H7 (cell line): Measurements from ENCODE around the gene PTP4A2. TPM values are rescaled to one million over a fixed set of nuclear protein-coding genes. Genes with fewer than 3 reads are reported as not detected.
A peak's percentile ranks its signal among the peaks of the same experiment; 100 is the strongest.
"Not testable (repeated sequence)": the region's sequence is repeated elsewhere in the genome, so short reads cannot be mapped to it uniquely, and the experiment has no call there.

Experiments
- DNase-seq: peaks from one replicate; pipeline ENCODE4 v3.0.0; 2012
- H3K27me3 ChIP-seq: 2 replicates; pipeline ENCODE4 v1.6.0; 2011; ENCODE audit warnings: mild to moderate bottlenecking, low read length; ENCODE audit not compliant: control insufficient read depth, insufficient read depth
- H3K36me3 ChIP-seq: replicated peaks from 2 replicates; pipeline ENCODE4 v1.5.1; 2011; ENCODE audit warnings: low read length; ENCODE audit not compliant: control insufficient read depth, insufficient read depth
- H3K4me3 ChIP-seq: 2 replicates; pipeline ENCODE4 v1.5.1; 2011; ENCODE audit warnings: low read depth, mild to moderate bottlenecking, control low read depth, low read length, moderate library complexity; ENCODE audit not compliant: insufficient read depth
- total RNA-seq: library from RNA; depleted of rRNA; stranded (reverse); fragments of >200 nt; shearing (Covaris generic); gene quantifications from 2 replicates; pipeline ENCODE4 v1.2.3, GENCODE V29; 2014

PTP4A2 gene
- total RNA-seq, 1 experiment from 2014 or later: 444 TPM

DNA sequence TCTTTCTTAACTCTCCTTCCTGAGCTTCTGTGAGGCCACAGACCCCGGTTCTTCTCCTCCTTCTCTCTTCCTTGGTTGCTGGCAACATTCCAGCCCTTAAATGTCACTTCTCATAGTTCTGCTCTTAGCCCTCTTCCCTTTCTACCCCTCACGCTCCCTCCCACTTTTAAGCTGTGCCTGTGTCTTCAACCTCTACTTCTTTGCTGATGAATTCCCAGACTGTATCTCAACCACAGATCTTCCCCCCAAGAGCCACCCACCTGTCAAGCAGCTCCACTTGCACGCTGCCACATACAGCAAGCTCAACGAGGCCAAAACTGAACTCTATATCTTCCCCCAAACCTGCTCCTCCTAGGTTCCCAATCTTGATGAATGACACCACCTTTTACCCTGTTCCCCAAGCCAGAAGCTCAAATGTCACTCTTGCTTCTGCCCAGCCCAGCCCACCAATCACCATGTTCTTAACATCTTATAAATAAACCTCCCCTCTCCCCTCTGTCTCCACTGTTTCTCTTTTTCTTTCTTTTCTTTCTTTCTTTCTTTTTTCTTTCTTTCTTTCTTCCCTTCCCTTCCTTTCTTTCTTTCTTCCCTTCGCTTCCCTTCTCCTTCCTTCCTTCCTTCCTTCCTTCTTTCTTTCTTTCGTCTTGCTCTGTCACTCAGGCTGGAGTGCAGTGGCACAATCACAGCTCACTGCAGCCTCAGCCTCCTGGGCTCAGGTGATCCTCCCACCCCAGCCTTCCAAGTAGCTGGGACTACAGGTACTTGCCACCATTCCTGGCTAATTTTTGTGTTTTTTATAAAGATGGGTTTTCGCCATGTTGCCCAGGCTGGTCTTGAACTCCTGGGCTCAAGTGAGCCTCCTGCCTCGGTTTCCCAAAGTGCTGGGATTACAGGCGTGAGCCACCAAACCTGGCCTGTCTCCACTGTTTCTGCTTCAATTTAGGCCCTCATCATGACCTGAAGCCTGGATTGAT is 19.8 kb upstream of the PTP4A2 start:
- Histone ChIP-seq H3K4me3 (no peak overlapping the region), H3K27me3 (no peaks in the 10 kb centered on the region), H3K36me3 (no peaks in the 10 kb centered on the region)
- DNase-seq: no peak

- no peaks in the 10 kb centered on the region for H3K27me3 ChIP-seq
- DNase-seq: peak; percentile 46
- H3K36me3 ChIP-seq: no peaks in the 10 kb centered on the region
- no peak overlapping the region for H3K4me3 ChIP-seq
Observed at GRCh38 chr1:31955917-31956736, 18.0 kb upstream of the PTP4A2 start.

- Histone ChIP-seq H3K4me3 (no peak overlapping the region), H3K36me3 (no peaks in the 10 kb centered on the region), H3K27me3 (no peaks in the 10 kb centered on the region)
- no peak for DNase-seq
Observed at GRCh38 chr1:31954607-31955283, 16.6 kb upstream of the PTP4A2 start.

- DNase-seq: no peak
- Histone ChIP-seq H3K4me3 (no peak overlapping the region), H3K36me3 (no peaks in the 10 kb centered on the region), H3K27me3 (no peaks in the 10 kb centered on the region)
Observed at GRCh38 chr1:31952825-31953220, 14.7 kb upstream of the PTP4A2 start.

DNA sequence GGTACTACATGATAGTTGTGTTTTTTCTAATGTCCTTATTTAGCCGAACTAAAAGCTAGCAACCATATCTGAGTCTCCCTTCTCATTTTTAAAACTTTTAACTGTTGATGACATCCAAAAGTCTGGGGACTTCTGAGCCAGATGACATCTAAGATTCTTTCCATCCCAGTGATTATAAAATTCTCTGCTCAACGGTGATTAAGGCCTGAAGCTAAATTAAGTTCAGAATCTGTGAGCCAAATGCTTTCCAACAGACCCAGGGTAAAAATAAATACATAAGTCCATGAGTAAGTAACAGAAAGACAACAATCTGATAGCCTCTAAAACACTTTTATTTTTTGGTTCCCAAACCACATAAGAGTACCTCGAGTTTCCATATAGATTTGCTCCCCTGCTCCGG is 13.1 kb upstream of the PTP4A2 start:
- no peaks in the 10 kb centered on the region for H3K36me3 ChIP-seq
- DNase-seq: no peak
- no peaks in the 10 kb centered on the region for H3K27me3 ChIP-seq
- H3K4me3 ChIP-seq: no peak overlapping the region

DNA sequence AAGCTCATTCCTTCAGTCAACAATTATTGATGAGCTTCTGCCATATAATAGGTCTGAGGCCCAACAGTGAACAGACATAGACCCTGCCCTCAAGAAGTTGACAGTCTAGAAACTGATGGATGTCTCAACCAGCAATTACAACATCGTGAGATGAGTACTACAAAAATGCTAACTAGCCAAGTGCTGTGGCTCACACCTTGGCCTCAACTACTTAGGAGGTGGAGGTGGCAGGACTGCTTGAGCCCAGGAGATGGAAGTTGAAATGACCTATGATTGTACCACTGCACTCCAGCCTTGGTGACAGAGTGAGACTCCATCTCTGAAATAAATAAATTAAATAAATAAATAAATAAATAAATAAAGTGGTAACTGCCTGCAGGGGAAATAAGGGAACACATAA is 11.7 kb upstream of the PTP4A2 start:
- H3K36me3 ChIP-seq: no peaks in the 10 kb centered on the region
- H3K27me3 ChIP-seq: no peaks in the 10 kb centered on the region
- no peak overlapping the region for H3K4me3 ChIP-seq
- no peak for DNase-seq

GRCh38 chr1:31945677-31946076 is 7.5 kb upstream of the PTP4A2 start:
- H3K36me3 ChIP-seq, H3K4me3 ChIP-seq, H3K27me3 ChIP-seq, DNase-seq: not testable (repeated sequence)

DNA sequence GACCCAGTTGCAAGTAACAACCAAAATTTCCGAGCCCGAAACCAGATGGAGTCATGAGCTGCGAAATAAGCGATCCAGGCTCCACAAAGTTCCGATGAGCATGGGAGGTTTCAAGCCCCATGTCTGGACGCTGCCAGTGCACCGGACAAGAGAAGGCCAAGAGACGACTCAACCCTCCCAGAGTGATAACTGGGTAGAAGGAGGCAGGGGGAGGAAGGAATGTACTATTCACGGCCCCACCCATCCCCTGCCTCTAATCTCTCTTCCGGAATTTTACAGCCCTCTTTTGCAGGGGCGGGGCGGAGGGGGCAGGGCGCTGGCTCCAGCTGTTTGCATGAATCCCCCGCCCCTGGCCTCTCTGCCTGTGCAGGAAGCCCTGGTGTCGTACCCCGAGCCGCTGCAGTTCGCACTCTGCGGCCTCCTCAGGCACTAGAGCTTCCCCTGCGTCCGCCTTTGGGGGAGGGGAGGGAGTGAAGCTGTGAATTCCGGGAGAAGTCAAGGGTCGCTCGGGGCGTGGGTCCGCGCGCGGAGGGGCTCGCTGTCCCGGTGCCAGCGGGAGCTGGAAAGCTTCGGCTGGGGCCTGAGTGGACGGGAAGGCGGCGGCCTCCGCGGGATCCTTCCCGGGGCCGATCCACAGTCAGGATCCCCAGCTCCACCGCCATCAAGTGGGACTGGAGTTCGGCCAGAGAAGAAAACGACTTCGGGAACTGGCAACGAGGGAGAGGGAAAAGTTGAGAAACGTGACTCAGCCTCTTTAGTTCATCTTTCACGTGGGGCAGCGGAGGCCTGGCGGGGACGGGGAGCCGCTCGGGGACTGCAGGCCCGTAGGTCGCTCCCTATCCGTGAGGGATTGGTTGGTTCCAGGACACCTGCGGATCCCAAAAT is 6.3 kb upstream of the PTP4A2 start:
- Histone ChIP-seq H3K27me3 (no peaks in the 10 kb centered on the region), H3K4me3 (peak overlapping the region; percentile 64), H3K36me3 (no peaks in the 10 kb centered on the region)
- peak; percentile 95 for DNase-seq

DNA sequence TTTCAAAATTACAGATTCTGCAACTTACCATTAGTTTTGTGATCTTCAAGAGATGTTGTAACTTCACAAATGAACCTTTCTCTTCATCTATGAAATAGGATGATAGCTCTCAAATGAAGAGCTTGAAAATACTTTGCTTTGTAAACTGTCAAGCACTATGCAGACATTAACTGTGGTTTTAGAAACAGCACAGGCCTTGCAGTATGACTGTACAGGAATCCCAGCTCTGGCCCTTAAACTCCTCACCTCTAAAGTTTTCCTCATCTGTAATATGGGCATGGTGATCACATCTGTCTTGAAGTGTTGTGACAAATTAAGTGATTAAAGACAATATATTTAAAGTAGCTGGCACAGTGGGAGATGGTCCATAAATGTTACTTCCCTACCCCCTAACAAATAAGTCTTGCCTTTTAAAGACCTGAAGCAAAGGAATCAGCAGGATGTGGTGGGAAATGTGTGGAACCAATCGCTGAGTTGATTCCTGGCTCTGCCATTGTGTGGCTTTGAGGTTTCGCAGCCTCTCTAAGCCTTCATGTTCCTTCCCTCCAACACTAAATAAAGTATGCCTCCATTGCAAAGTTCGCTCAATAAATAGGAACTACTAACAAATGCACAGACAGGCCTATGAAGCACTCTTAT is 5.5 kb upstream of the PTP4A2 start:
- H3K27me3 ChIP-seq: no peaks in the 10 kb centered on the region
- H3K4me3 ChIP-seq: peak overlapping the region; percentile 64
- no peak for DNase-seq
- no peaks in the 10 kb centered on the region for H3K36me3 ChIP-seq

DNA sequence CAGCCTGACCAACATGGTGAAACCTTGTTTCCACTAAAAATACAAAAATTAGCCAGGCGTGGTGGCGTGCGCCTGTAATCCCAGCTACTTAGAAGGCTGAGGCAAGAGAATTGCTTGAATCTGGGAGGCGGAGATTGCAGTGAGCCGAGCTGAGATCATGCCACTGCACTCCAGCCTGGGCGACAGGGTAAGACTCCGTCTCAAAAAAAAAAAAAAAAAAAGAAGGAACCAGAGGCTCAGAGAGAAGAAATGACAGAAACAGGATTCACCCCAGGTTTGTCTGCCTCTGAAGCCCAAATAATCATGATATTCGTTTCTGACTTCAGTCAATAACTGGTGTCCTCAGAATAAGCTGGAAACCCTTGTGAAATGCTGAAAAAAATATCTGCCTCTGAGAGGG is 3.9 kb upstream of the PTP4A2 start:
- not testable (repeated sequence) for H3K27me3 ChIP-seq, H3K36me3 ChIP-seq, DNase-seq, H3K4me3 ChIP-seq

GRCh38 chr1:31939484-31940329 is 1.5 kb upstream of the PTP4A2 start:
- no peaks in the 10 kb centered on the region for H3K27me3 ChIP-seq
- H3K36me3 ChIP-seq: no peaks in the 10 kb centered on the region
- no peak overlapping the region for H3K4me3 ChIP-seq
- no peak for DNase-seq

DNA sequence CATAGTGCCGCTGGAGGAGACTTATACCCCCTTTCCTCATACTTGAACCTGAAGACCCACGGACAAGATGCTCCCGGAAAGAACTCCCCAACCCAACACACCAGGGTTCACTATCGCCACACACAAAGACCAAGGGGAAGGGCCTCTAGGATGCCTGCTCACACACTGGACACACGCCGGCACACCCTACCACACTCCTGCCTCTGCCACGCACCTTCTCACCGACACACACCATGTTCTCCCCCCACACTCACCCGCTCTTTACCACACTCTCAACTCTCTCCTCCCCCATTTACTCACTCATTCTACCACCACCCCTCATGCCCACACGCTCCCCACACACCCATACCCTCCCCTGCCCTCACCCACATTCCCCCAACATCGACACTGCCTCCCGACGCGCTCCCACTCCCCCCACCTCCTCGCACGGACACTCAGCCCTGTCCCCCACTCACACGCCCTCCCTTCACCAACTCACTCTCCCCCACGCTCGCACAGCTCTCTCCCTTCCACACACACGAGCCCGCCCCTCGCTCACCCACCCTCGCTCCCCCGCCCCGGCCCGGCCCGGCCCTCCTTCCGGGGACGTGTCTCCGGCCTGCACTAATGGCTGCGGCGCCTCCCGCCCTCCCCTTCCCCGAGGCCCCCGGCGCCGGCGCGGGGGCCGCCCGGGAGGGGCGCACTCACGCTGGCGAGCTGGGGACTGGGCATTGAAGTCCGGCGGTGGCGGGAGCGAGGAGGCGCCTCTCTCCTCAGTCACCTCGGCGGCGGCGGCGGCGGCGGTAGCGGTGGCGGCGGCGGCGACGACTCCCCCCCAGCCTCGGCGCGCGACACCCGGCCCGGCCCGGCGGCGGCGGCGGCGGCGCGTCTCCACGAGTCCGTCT is 626 bp downstream of the PTP4A2 start:
- H3K4me3 ChIP-seq: peak overlapping the region; percentile 86
- no peaks in the 10 kb centered on the region for H3K27me3 ChIP-seq
- peak; percentile 86 for DNase-seq
- H3K36me3 ChIP-seq: no peaks in the 10 kb centered on the region
